Kidney glomerular epithelial cell (primary cell): ENCODE measurements around the gene JSRP1.

Experiments
- DNase-seq: peaks from one replicate; lab custom pipeline; 2025; lab: John Stamatoyannopoulos, UW

JSRP1 gene

GRCh38 chr19:2246801-2247361 lies 9.3 kb downstream of the JSRP1 start:
- no peak for DNase-seq

GRCh38 chr19:2246014-2246620 lies 10.1 kb downstream of the JSRP1 start:
- no peak for DNase-seq

GRCh38 chr19:2245273-2245672 lies 10.9 kb downstream of the JSRP1 start:
- DNase-seq = no peak

- DNase-seq = no peak
These were observed 11.7 kb downstream of the JSRP1 start for GRCh38 chr19:2244486-2244885.

GRCh38 chr19:2244125-2244411 lies 12.1 kb downstream of the JSRP1 start:
- no peak for DNase-seq

- no peak for DNase-seq
These were observed 12.7 kb downstream of the JSRP1 start for GRCh38 chr19:2243274-2244124.

GRCh38 chr19:2242816-2243215 lies 13.4 kb downstream of the JSRP1 start:
- no peak for DNase-seq

GRCh38 chr19:2242092-2242537 lies 14.1 kb downstream of the JSRP1 start:
- DNase-seq = no peak

- DNase-seq = no peak
These were observed 15.1 kb downstream of the JSRP1 start for GRCh38 chr19:2240881-2241760.

GRCh38 chr19:2239771-2240770 lies 16.1 kb downstream of the JSRP1 start:
- DNase-seq = no peak

- no peak for DNase-seq
These were observed 17.0 kb downstream of the JSRP1 start for GRCh38 chr19:2239173-2239572.

- DNase-seq = no peak
These were observed 18.4 kb downstream of the JSRP1 start for GRCh38 chr19:2237869-2238153.

GRCh38 chr19:2237051-2237868 lies 19.0 kb downstream of the JSRP1 start:
- no peak for DNase-seq

GRCh38 chr19:2236314-2237050 lies 19.7 kb downstream of the JSRP1 start, which contains the start of the genes PLEKHJ1 and SF3A2:
TSS of gene PLEKHJ1 (minus strand) at chr19:2236329. CDS start at chr19:2236248, 81 bp downstream.
TSS of gene SF3A2 (plus strand) at chr19:2236824. CDS start at chr19:2243419, 6,595 bp downstream.
- DNase-seq = peak; percentile 94

GRCh38 chr19:2236064-2236313 lies 20.2 kb downstream of the JSRP1 start:
- DNase-seq = no peak

GRCh38 chr19:2235381-2236063 lies 20.7 kb downstream of the JSRP1 start:
- no peak for DNase-seq

- no peak for DNase-seq
These were observed 21.2 kb downstream of the JSRP1 start for GRCh38 chr19:2234996-2235380.

- no peak for DNase-seq
These were observed 22.5 kb downstream of the JSRP1 start for GRCh38 chr19:2233601-2234280.
